Stomach (tissue), 9 donors: ENCODE data around the gene PCBP3. TPM values are rescaled to one million over a fixed set of nuclear protein-coding genes. Genes with fewer than 3 reads are reported as not detected.
A peak's percentile ranks its signal among the peaks of the same experiment; 100 is the strongest.
"Not testable (repeated sequence)": the region's sequence is repeated elsewhere in the genome, so short reads cannot be mapped to it uniquely, and the experiment has no call there.

ENCODE experiments used
- DNase-seq, 2 donors: peaks; one replicate each; pipeline versions ENCODE4 v3.0.0 to v3.0.0-alpha.2; 2013 to 2019
- H3K27ac ChIP-seq, 5 donors: fragments of 200-600 bp in 4 of 5; sonication (generic) in 4 of 5; one replicate each; pipeline ENCODE4 v1.5.1; 2013 to 2019; ENCODE audit warnings: mild to moderate bottlenecking in 1 of 5, moderate library complexity in 1 of 5
- H3K27me3 ChIP-seq, 3 donors: fragments of 200-600 bp; sonication (generic); one replicate each; pipeline ENCODE4 v1.5.1; 2017 to 2019; ENCODE audit warnings: mixed run types in 1 of 3
- H3K36me3 ChIP-seq, 4 donors: fragments of 200-600 bp; sonication (generic); 1 replicate in 3 of 4; 2 replicates in 1 of 4; pipeline ENCODE4 v1.5.1; 2016 to 2019
- H3K4me1 ChIP-seq, 4 donors: fragments of 200-600 bp; sonication (generic); one replicate each; pipeline ENCODE4 v1.5.1; 2016 to 2019
- H3K4me3 ChIP-seq, 4 donors: fragments of 200-600 bp; sonication (generic) in 3 of 4; one replicate each; pipeline ENCODE4 v1.5.1; 2016 to 2019; ENCODE audit warnings: mild to moderate bottlenecking in 1 of 4
- H3K9me3 ChIP-seq, 4 donors: fragments of 200-600 bp; sonication (generic); one replicate each; pipeline ENCODE4 v1.5.1; 2016 to 2019
- CTCF ChIP-seq, 7 experiments: fragments of 450-650 bp in 4 of 7; fragments of 200-600 bp in 3 of 7; sonication (generic) in 3 of 7; IDR thresholded peaks; one replicate each; pipeline ENCODE4 v1.5.1; 2016 to 2019; ENCODE audit warnings: antibody characterized with exemption in 7 of 7, control low read depth in 2 of 7, mild to moderate bottlenecking in 1 of 7
- EP300 ChIP-seq: sonication (generic); formaldehyde crosslinking; IDR thresholded peaks from one replicate; pipeline ENCODE4 v1.6.1; 2017; ENCODE audit warnings: antibody characterized with exemption
- POLR2A ChIP-seq, 4 donors: fragments of 450-650 bp; IDR thresholded peaks; one replicate each; pipeline ENCODE4 v1.6.1; 2016; ENCODE audit warnings: antibody characterized with exemption in 4 of 4, control low read depth in 2 of 4, mild to moderate bottlenecking in 1 of 4, moderate library complexity in 1 of 4
- POLR2AphosphoS5 ChIP-seq, 3 donors: sonication (generic); formaldehyde crosslinking; IDR thresholded peaks; one replicate each; pipeline ENCODE4 v1.6.1; 2016; ENCODE audit warnings: antibody characterized with exemption in 3 of 3
- WGBS, 5 donors: extraction: QIAGEN DNeasy Blood & Tissue Kit in 3 of 5; methylation state at CpG; one replicate each; pipeline versions ENCODE4 v1.1.5 to v1.1.7; 2013 to 2018; 5-methylcytosine and 5-hydroxymethylcytosine counted together
- intact Hi-C: fragments of 100-400 bp; cut with DNase I; formaldehyde crosslinking; loops from one replicate; pipeline ENCODE4 v1.15.1; 2023; ENCODE audit warnings: low total_unique reads
- polyA plus RNA-seq, 3 donors: library from polyadenylated mRNA; stranded (reverse); fragments of 200-250 nt; gene quantifications; one replicate each; pipeline ENCODE4 v1.2.3, GENCODE V29; 2013
- total RNA-seq, 5 donors: library from RNA; depleted of rRNA; stranded (reverse); fragments of >200 nt; gene quantifications; one replicate each; pipeline versions ENCODE4 v1.1.0 to v1.2.3, GENCODE V29; 2014 to 2016
- donor health status: healthy with polysubstance abuse.
- donor health status: Bipolar disorder and iron deficiency.
- donor health status: healthy.

PCBP3 gene
- total and polyA plus RNA-seq, 8 donors: 1.8 to 10.9 (median 3.3) TPM; not detected in 3

DNA sequence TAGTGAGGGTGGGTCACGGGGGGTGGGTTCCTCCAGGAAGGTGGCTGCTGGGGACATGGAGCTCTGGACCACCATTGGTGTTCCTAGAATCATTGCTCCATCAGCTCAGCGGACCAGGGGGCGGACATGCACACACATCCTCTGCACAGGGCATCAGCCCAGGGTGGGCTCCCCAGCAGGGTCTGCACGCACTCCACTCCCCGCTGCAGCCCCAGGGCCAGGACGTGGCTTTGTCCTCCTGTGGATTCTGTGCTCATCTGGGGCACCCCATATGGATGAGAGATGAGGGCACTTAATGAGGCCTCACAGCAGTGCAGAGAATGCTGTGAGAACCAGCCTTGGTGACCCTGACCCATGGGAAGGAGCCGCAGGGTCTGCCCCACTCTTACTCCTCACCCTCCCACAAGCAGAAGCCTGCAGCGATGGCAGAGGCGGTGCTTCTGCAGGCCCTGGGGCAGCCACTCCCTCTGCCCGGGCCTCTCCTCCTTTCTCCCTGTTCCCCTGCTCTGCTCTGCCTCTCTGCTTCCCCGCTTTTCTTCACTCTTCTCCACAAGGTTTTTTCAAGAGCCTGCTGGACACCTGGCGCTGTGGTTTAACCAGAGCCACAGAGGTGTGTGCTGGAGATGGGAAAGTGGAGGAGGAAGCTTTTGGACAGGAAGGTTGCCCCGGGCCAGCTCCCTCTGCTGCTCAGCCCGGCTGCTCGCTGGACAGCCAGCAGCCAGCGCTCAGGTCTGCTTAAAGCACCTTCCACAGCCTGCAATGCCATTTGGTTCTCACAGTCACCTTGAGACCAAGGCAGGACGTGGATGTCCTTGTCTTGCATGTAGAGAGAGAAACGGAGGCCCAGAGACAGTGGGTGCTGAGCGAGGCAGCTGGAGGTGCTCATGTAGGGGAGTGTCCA lies 26.3 kb upstream of the PCBP3 start:
- Histone ChIP-seq H3K9me3 (peaks cover 0 to 11% (median 5%) of the 10 kb centered on the region in 4 donors), H3K4me3 (no peak overlapping the region), H3K4me1 (no peaks in the 10 kb centered on the region), H3K27ac (no peak overlapping the region), H3K36me3 (no peaks in the 10 kb centered on the region), H3K27me3 (peaks cover 0 to 70% (median 26%) of the 10 kb centered on the region in 3 donors)
- TF ChIP-seq POLR2AphosphoS5 (IDR thresholded peaks at IDR 0.05) (no peak), EP300 (no peak), CTCF (IDR thresholded peaks at IDR 0.05) (no peak), POLR2A (IDR thresholded peaks at IDR 0.05) (no peak)
- intact Hi-C loops: no loop called here
- no peak for DNase-seq
- 49 to 63% (median 54%) methylated on average over 16 to 19 of the region's 19 CpGs for WGBS, 5 donors

GRCh38 chr21:45618287-45618686 lies 25.2 kb upstream of the PCBP3 start:
- DNase-seq: peak in 1 of 2 donors; percentile 43
- Histone ChIP-seq H3K36me3 (no peaks in the 10 kb centered on the region), H3K4me1 (no peaks in the 10 kb centered on the region), H3K27ac (no peak overlapping the region), H3K4me3 (no peak overlapping the region), H3K27me3 (peaks cover 0 to 64% (median 27%) of the 10 kb centered on the region in 3 donors), H3K9me3 (peaks cover 0 to 11% (median 5%) of the 10 kb centered on the region in 4 donors)
- intact Hi-C loops: no loop called here
- WGBS, 5 donors: 34 to 59% (median 49%) methylated on average over 10 to 13 of the region's 13 CpGs
- no peak for TF ChIP-seq POLR2AphosphoS5 (IDR thresholded peaks at IDR 0.05)
- TF ChIP-seq CTCF (IDR thresholded peaks at IDR 0.05): no peak
- no peak for TF ChIP-seq EP300

- no peaks in the 10 kb centered on the region for H3K36me3 ChIP-seq
- DNase-seq: no peak
- TF ChIP-seq EP300 (no peak), CTCF (IDR thresholded peaks at IDR 0.05) (no peak), POLR2AphosphoS5 (IDR thresholded peaks at IDR 0.05) (no peak), POLR2A (IDR thresholded peaks at IDR 0.05) (no peak)
- intact Hi-C loops: no loop called here
- H3K27me3 ChIP-seq: peaks cover 0 to 61% (median 27%) of the 10 kb centered on the region in 3 donors
- 66 to 91% (median 87%) methylated on average over 8 of the region's 8 CpGs for WGBS, 5 donors
- no peaks in the 10 kb centered on the region for H3K4me1 ChIP-seq
- no peak overlapping the region for H3K4me3 ChIP-seq
- no peak overlapping the region for H3K27ac ChIP-seq
- peaks cover 0 to 11% (median 5%) of the 10 kb centered on the region in 4 donors for H3K9me3 ChIP-seq
Observed at GRCh38 chr21:45618846-45619485, 24.6 kb upstream of the PCBP3 start.

GRCh38 chr21:45620201-45620923 lies 23.2 kb upstream of the PCBP3 start:
- peaks cover 0 to 56% (median 27%) of the 10 kb centered on the region in 3 donors for H3K27me3 ChIP-seq
- no peak for DNase-seq
- peaks cover 0 to 11% (median 5%) of the 10 kb centered on the region in 4 donors for H3K9me3 ChIP-seq
- no peak overlapping the region for H3K27ac ChIP-seq
- WGBS, 5 donors: 58 to 64% (median 59%) methylated on average over 10 to 12 of the region's 12 CpGs
- intact Hi-C loops: no loop called here
- TF ChIP-seq EP300: no peak
- no peaks in the 10 kb centered on the region for H3K4me1 ChIP-seq
- no peaks in the 10 kb centered on the region for H3K36me3 ChIP-seq
- H3K4me3 ChIP-seq: no peak overlapping the region

GRCh38 chr21:45621435-45622331 lies 21.8 kb upstream of the PCBP3 start:
- H3K27me3 ChIP-seq: peaks cover 0 to 42% (median 23%) of the 10 kb centered on the region in 3 donors
- 62 to 70% (median 69%) methylated on average over 10 of the region's 10 CpGs for WGBS, 5 donors
- H3K9me3 ChIP-seq: peaks cover 0 to 11% (median 5%) of the 10 kb centered on the region in 4 donors
- H3K36me3 ChIP-seq, H3K27ac ChIP-seq, H3K4me3 ChIP-seq, DNase-seq, H3K4me1 ChIP-seq, intact Hi-C loops: not testable (repeated sequence)
